Endothelial cell of umbilical vein (primary cell): ENCODE results near the gene KLF3. TPM values are rescaled to one million over a fixed set of nuclear protein-coding genes. Genes with fewer than 3 reads are reported as not detected.
"Not testable (repeated sequence)": the region's sequence is repeated elsewhere in the genome, so short reads cannot be mapped to it uniquely, and the experiment has no call there.

ENCODE experiments used
- BruUV-seq: library from RNA; stranded (reverse); fragments of 400-500 nt; replicated peaks from 2 replicates; lab custom pipeline; 2021; lab: Mats Ljungman, UMichigan
- CTCF ChIA-PET: fragments of 300-600, 350-600 bp; sonication (Branson Sonifier 250); formaldehyde crosslinking; loops from one replicate; lab custom pipeline; 2021; ENCODE audit warnings: antibody characterized with exemption, inconsistent platforms; lab: Charles Lee
- POLR2A ChIA-PET: fragments of 300-600, 350-600 bp; sonication (Branson Sonifier 250); formaldehyde crosslinking; loops from one replicate; lab custom pipeline; 2021; ENCODE audit warnings: antibody characterized with exemption, inconsistent platforms; lab: Charles Lee
- DNase-seq: peaks from one replicate; pipeline ENCODE4 v3.0.0-alpha.2; 2011; ENCODE audit warnings: low read depth, low spot score
- FAIRE-seq: peaks from 2 replicates; lab custom pipeline; 2011; peaks lifted over from hg19 to GRCh38; lab: Jason Lieb, UNC
- H2AFZ ChIP-seq: 2 replicates; pipeline ENCODE4 v1.6.0; 2012; ENCODE audit warnings: low read depth, low read length, control low read depth, inconsistent platforms
- H3K27ac ChIP-seq: 2 replicates; pipeline ENCODE4 v1.5.1; 2011; ENCODE audit warnings: low read depth, mild to moderate bottlenecking, control low read depth, low read length, moderate library complexity; ENCODE audit not compliant: insufficient read depth
- H3K27me3 ChIP-seq, 2 experiments: 2 replicates each; pipeline versions ENCODE4 v1.6.0 to v1.6.1; 2011; ENCODE audit warnings: low read length in 2 of 2, mixed read lengths in 1 of 2; ENCODE audit not compliant: control insufficient read depth in 2 of 2, insufficient read depth in 2 of 2
- H3K36me3 ChIP-seq, 2 experiments: 2 replicates in 1 of 2; 3 replicates in 1 of 2; pipeline ENCODE4 v1.5.1; 2011; ENCODE audit warnings: low read length in 2 of 2, mild to moderate bottlenecking in 1 of 2, moderate library complexity in 1 of 2; ENCODE audit not compliant: control insufficient read depth in 2 of 2, insufficient read depth in 2 of 2; ENCODE audit errors: extremely low read depth in 1 of 2
- H3K4me1 ChIP-seq: 3 replicates; pipeline ENCODE4 v1.5.1; 2011; ENCODE audit warnings: mild to moderate bottlenecking, low read length; ENCODE audit not compliant: control insufficient read depth, insufficient read depth; ENCODE audit errors: extremely low read depth
- H3K4me2 ChIP-seq: 2 replicates; pipeline ENCODE4 v1.6.1; 2011; ENCODE audit warnings: low read length, control low read depth, mixed read lengths; ENCODE audit not compliant: insufficient read depth
- H3K4me3 ChIP-seq, 3 experiments: fragments of 200-600 bp in 1 of 3; sonication (generic), shearing (Covaris generic) in 1 of 3; replicated peaks in 1 of 3; 2 replicates each; pipeline ENCODE4 v1.5.1; 2011 to 2016; ENCODE audit warnings: control low read depth in 3 of 3, low read length in 3 of 3, mild to moderate bottlenecking in 2 of 3, inconsistent platforms in 1 of 3, low read depth in 1 of 3, moderate library complexity in 1 of 3; ENCODE audit not compliant: insufficient read depth in 1 of 3
- H3K79me2 ChIP-seq: 2 replicates; pipeline ENCODE4 v1.6.0; 2012; ENCODE audit warnings: low read length, inconsistent platforms; ENCODE audit not compliant: control insufficient read depth, insufficient read depth
- H3K9ac ChIP-seq: replicated peaks from 2 replicates; pipeline ENCODE3; 2011; ENCODE audit warnings: low read length, control low read depth; ENCODE audit not compliant: insufficient read depth; ENCODE audit errors: extremely low read depth
- H3K9me1 ChIP-seq: replicated peaks from 3 replicates; pipeline ENCODE4 v1.6.0; 2011; ENCODE audit warnings: mild to moderate bottlenecking, low read length; ENCODE audit not compliant: control insufficient read depth, insufficient read depth; ENCODE audit errors: extremely low read depth
- H3K9me3 ChIP-seq: replicated peaks from 2 replicates; pipeline ENCODE4 v1.5.1; 2012; ENCODE audit warnings: low read length, inconsistent platforms; ENCODE audit not compliant: control insufficient read depth, insufficient read depth
- H4K20me1 ChIP-seq: replicated peaks from 2 replicates; pipeline ENCODE3; 2011; ENCODE audit warnings: mild to moderate bottlenecking, low read length; ENCODE audit not compliant: control insufficient read depth, insufficient read depth; ENCODE audit errors: extremely low read depth
- MAX ChIP-seq: IDR thresholded peaks from 2 replicates; pipeline ENCODE4 v1.6.1; 2011; ENCODE audit not compliant: insufficient read depth, insufficient read length
- MYC ChIP-seq: IDR thresholded peaks from one replicate; pipeline ENCODE4 v1.6.1; 2011; ENCODE audit warnings: mild to moderate bottlenecking, low read depth, low read length
- POLR2A ChIP-seq: IDR thresholded peaks from 2 replicates; pipeline ENCODE4 v1.6.1; 2012; ENCODE audit warnings: low read depth, mild to moderate bottlenecking, control low read depth, low read length
- dilution Hi-C: fragments of 300-500 bp; cut with MboI; formaldehyde crosslinking; loops from one replicate; pipeline ENCODE4 v1.15.0; 2019; ENCODE audit warnings: low sequenced_read_pairs; ENCODE audit not compliant: extremely low pct_ligation_motif_present
- intact Hi-C: fragments of 100-400 bp; cut with micrococcal nuclease; formaldehyde crosslinking; loops from one replicate; pipeline ENCODE4 v1.10.0; 2022
- polyA plus RNA-seq, 4 experiments: library from polyadenylated mRNA; depleted of rRNA in 3 of 4; stranded (reverse) in 3 of 4; unstranded in 1 of 4; fragments of >200 nt; gene quantifications; 2 replicates each; pipeline versions ENCODE4 v1.2.1 to v1.2.3, GENCODE V29; 2011 to 2012; ENCODE audit warnings: missing spikeins in 1 of 4
- total RNA-seq: library from RNA; stranded (reverse); gene quantifications from 2 replicates; pipeline ENCODE4 v1.2.3, GENCODE V29; 2021

The KLF3 gene
- total and polyA plus RNA-seq, 2 donors (not counting 3 experiments of a cell fraction or from before 2014, with no cell fraction given), result 27.7 to 50.5 TPM

GRCh38 chr4:38621831-38622230 is 42.2 kb upstream of the KLF3 start:
- POLR2A ChIA-PET, result no interaction called here
- CTCF ChIA-PET, result no interaction called here
- DNase-seq, result no peak

GRCh38 chr4:38622340-38622739 is 41.7 kb upstream of the KLF3 start:
- H3K4me3 ChIP-seq, FAIRE-seq, H4K20me1 ChIP-seq, H3K79me2 ChIP-seq, H3K4me2 ChIP-seq, H3K27me3 ChIP-seq, POLR2A ChIA-PET, intact Hi-C loops, H3K9ac ChIP-seq, H3K4me1 ChIP-seq, BruUV-seq, dilution Hi-C loops, H3K9me3 ChIP-seq, H3K9me1 ChIP-seq, H3K36me3 ChIP-seq, H2AFZ ChIP-seq, DNase-seq, H3K27ac ChIP-seq: not testable (repeated sequence)
- CTCF ChIA-PET, result interaction anchor here (0.9 kb wide), 1 partner anchor 13 kb away, joined by 3 read pairs; no protein-coding TSS in a partner anchor

More at GRCh38 chr4:38621831-38622230, 42.2 kb upstream of the KLF3 start:
- Histone ChIP-seq H3K27me3 (peaks cover 0 to 2% of the 10 kb centered on the region in 2 experiments), H3K4me2 (no peak overlapping the region), H3K9ac (no peak overlapping the region), H3K4me3 (no peak overlapping the region), H3K27ac (no peak overlapping the region), H3K9me3 (no peaks in the 10 kb centered on the region), H2AFZ (no peak overlapping the region), H4K20me1 (no peaks in the 10 kb centered on the region), H3K79me2 (no peaks in the 10 kb centered on the region), H3K9me1 (no peaks in the 10 kb centered on the region), H3K36me3 (no peaks in the 10 kb centered on the region), H3K4me1 (no peaks in the 10 kb centered on the region)
- no TSS peak for BruUV-seq
- TF ChIP-seq MAX, result no peak
- TF ChIP-seq MYC, result no peak
- no peak for TF ChIP-seq POLR2A
- intact Hi-C loops, result no loop called here
- no peak for FAIRE-seq
- dilution Hi-C loops, result no loop called here
